Activated effector memory CD4-positive, alpha-beta T cell treated with anti-CD3 and anti-CD28 coated beads, Interleukin-2, amount 50 U/mL, for 16 hours (primary cell): ENCODE results near the gene UBTD2.
A peak's percentile ranks its signal among the peaks of the same experiment; 100 is the strongest.
"Not testable (repeated sequence)": the region's sequence is repeated elsewhere in the genome, so short reads cannot be mapped to it uniquely, and the experiment has no call there.

Source experiments
- DNase-seq: peaks from one replicate; pipeline ENCODE4 v3.0.0-alpha.2; 2020

Gene UBTD2

DNA sequence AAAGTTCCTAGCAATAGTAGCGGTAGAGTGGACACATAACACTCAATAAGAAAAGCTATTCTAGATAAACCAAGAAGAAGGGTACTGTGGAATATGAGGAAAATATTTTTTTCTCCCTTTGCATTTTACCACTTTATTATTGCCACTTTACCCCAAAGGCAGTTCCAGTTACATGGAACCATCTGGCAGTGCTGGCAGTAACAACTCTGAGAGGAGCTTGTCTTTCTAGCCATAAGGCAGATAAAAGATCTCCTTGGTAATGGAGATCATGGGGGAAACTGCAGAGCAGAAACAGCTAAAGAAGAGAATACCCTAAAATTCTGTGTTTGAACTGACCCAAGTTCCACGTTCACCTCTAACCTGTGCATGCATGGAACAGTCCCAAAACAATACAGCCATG is 38.5 kb downstream of the UBTD2 start:
- DNase-seq, result no peak

- no peak for DNase-seq
These were observed 40.3 kb downstream of the UBTD2 start for GRCh38 chr5:172243302-172243701.

- no peak for DNase-seq
These were observed 45.2 kb downstream of the UBTD2 start for GRCh38 chr5:172238334-172238733.

DNA sequence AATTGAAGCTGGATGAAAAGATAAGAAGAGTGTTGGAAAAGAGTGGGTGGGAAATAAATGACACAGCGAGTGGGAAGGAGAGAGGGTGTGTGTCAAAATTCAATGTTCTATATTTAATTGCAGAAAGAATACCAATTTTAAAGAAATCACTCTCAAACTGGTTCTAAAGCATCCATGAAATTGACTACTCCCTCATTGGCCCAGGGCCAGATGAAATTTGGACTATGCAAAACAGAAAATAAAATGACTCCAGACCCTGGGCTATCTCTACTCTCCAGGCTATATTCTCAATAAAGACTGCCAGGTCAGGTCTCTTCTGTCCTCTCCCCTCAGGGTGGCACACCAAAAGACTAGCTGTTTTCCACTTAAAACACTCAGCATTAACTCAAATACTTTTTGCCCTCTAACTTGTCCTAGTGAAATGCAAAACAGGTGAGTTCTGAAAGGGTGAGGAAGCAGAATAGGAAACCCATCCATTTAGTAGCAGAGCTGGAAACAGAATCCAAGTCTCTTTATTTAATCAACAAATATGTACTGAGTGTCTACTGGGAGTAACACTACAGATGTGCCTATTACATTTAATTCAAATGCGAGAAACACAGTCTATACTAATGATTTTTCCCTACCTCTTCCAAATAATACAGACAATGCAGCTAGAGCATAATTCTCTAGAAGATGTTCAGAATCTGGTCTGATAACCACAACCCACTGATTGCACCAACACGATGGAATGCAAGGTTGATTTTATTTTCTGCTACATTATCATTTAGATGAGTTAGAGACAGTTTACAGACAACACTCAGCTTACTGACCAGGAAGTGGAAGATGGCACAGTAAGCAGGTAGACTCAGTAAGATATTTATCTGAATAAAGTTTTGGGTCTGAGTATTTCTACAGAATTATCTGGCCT is 47.5 kb downstream of the UBTD2 start:
- no peak for DNase-seq

DNA sequence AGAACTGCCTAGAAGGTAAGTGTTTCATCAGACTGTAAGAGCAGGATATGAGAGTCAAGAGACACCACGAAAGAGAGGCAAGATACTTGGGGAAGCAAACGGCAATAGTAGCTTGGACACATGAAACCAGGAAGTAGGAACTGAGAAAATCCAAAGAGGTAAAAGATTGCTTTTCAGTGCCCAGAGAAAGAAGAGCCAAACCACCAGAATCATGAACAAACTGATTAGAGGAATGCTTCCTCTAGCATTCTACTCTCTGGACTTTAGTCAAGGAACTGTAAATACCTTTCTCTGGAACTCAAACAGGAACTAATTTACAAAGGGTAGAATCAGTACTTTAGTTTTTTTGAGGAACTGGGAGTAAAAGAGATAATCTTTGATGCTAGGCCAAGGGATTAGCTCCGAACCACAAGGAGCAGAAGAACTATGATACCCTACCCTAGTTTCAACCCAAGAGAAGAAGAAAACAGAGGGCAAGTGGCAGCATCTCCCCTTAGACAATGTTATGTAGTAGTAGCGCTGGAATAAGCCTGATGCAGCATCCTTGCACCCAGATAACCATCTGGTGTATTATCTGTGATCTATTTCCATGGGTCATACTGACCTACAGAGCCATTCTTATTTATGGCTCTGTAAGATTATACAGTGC is 48.3 kb downstream of the UBTD2 start:
- DNase-seq, result no peak

- no peak for DNase-seq
These were observed 49.5 kb downstream of the UBTD2 start for GRCh38 chr5:172234031-172234430.

DNA sequence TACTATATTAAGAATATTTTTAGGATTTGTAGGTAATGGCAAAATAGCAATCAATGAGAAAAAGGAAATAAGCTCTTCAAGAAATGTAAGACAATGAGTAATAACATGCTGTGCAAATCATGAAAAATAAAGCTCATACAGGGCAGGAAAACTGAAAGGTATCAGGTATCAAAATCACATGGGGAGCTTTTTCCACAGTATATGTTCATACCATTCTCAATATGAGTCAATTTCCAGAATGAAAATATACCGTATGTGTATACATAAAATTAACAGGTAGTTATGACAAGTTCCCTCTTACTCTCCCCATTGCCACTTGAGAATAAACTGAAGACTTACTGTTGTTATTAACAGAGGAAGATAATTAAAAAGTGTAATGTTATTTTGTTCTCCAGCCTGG is 53.7 kb downstream of the UBTD2 start:
- DNase-seq, result no peak

DNA sequence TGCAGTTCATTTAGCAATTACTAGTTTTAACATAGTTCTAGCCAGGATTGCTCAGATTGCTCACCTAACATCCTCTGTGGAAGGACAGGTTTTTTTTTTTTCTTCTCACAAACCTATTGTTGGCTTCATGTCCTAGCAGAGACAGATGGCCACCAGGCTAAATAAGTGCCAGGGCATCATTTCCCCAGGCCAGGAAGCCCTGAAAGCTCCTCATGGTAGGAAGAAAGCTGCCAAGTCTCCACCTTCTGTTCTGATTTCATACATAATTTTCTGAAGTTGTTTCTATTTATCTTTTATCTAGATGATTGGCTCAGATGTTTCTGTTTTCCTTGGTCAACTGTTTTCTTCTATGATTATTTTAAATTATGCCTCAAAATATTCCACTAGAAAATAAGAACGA is 58.6 kb downstream of the UBTD2 start:
- DNase-seq, result no peak

- DNase-seq, result peak; percentile 76
These were observed 59.4 kb downstream of the UBTD2 start for GRCh38 chr5:172223901-172224873.

DNA sequence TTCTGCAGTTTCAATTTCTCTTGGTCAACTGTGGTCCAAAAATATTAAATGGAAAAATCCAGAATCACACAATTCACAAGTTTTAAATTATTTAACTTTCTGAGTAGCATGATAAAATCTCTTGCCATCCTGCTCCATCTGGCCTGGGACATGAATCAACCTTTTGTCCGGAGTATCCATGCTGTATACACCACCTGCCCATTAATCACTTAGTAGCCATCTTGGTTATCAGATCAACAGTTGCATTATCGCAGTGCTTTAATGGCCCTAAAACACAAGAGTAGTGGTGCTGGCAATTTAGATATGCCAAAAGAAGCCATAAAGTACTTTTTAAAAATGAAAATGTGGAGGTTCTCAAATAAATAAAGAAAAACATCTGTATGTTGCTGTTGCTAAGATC is 64.3 kb downstream of the UBTD2 start:
- DNase-seq, result no peak

- no peak for DNase-seq
These were observed 67.2 kb downstream of the UBTD2 start for GRCh38 chr5:172216345-172216744.

DNA sequence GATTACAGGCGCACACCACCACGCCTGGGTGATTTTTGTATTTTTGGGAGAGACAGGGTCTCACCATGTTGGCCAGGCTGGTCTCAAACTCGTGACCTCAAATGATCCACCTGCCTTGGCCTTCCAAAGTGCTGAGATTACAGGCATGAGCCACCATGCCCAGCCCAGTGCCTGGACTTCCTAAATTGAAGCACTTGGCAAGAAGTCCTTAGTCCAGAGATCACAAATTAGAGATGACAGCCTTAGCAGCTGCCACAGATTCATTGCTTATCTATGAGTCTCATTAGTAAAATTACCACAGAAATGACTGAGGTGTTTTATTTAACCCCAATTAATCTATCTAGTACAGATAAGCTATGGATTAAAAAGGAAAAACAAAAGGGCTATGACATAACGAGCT is 70.4 kb downstream of the UBTD2 start:
- DNase-seq, result no peak

DNA sequence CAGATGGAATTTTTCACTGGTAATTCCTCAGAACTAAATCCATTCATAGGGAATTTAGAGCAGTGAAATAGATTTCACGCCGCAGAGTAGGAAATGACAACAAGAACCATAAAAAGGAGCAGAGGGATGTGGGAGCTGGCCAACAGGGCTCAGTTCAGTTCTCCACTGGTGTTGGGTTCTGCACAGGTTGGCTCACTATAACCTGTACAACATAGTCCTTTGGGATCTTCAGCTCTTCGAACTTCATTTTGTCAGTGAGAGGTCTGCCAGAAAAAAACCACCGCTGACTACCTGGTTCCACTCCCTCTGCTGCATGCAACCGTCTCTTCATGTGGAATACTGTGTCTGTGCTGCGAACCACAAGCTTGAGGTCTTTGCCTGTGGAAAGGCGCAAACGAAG is 71.9 kb downstream of the UBTD2 start:
- DNase-seq, result no peak

DNA sequence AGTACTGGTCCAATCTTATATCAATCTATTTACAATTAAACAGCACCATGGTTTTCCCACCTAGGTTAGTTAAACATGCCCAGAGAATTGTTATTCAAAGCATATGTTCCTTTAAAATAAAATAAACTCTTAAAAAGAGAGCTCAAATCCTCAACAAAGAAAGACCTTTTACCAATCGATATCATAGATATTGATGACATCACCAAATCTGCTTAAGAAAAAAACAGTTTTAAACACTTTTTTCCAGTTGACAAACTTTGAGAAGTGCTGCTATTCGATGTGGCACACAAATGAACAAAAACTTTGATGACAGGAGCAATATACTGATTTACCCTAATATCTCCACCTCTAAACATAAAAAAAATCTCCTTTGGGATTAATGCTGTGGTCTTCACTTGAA is 73.8 kb downstream of the UBTD2 start:
- DNase-seq, result no peak

DNA sequence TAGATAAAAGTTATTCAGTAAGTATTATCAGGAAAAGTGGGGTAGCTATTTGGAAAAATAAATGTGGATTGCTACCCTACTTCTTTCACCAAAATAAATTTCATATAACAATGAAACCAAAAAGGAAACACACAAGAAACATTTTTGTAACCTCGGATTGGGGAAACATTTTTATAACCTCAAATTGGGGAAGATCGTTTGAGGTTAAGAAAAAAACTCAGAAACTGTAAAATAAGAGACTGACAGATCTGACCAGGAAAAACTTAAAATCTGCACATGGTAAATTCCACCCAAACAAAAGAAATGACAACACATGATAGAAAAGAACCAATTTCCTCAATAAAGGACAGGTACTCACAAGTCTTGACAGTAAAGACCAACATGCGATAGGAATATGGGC is 76.1 kb downstream of the UBTD2 start:
- DNase-seq, result no peak

DNA sequence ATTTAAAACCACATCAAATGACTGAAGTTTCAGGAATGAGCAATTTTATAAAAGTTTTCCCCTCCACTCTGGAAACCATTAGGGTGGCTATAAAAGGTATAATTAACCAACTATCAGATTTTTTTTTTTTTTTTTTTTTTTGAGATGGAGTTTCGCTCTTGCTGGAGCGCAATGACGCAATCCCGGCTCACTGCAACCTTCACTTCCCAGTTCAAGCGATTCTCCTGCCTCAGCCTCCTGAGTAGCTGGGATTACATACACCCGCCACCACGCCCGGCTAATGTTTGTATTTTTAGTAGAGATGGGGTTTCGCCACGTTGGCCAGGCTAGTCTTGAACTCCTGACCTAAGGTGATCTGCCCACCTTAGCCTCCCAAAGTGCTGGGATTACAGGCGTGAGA is 77.6 kb downstream of the UBTD2 start:
- DNase-seq, result not testable (repeated sequence)

- no peak for DNase-seq
These were observed 83.1 kb downstream of the UBTD2 start for GRCh38 chr5:172200476-172200875.

DNA sequence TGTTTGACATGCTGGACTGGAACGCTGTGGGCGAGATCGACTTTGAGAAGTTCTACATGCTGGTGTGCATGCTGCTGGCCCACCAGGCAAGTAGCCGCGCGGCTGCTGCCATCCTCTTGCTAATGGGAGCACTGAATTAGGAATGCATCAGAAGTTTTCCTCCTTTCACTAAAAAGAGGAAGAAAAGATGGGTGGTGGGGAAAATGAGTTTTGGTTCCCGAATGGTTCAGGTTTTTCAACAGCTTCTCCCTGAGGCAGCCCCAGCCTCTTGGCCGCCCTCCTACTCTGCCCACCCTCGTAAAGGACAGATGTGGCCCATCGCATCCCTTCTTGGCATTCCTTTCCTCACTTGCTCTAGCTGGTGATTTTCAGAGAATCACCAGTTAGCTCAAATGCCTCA is 84.1 kb downstream of the UBTD2 start:
- no peak for DNase-seq

- not testable (repeated sequence) for DNase-seq
These were observed 85.8 kb downstream of the UBTD2 start for GRCh38 chr5:172197775-172198174.

DNA sequence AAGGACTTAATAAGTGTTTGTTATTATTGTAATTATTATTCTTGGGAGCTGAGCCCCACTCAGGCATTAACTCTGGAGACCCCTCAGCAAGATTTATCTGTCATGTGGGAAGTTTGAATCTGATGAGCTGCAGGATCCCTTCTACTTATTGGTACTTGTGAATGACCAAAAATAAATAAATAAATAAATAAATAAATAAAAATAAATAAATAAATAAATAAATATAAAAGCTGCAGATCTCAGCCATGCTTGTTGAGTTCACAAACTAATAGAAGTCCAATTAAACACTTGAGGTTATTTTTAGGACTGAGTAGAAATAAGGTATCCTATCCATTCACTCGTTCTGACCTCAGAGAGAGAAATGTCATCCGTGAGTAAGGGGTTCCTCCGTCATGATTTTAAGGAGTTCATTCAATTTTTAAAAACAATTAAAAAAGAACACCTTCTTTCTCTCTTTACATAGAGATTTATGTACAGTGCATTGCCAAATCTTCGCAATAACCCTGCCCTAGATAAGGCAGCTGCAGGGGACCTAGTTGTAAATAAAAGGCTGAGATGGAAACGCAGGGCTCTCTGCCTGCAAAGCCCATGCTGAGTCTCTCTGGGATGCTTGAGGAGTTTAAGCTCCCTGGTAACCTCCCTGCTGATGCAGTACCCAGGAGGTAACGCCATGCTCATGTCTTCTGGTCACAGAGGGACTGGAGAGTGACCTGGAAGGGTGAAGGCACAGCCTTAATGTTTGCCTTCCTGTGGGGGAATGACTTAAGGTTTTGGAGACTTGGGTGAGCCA is 88.4 kb downstream of the UBTD2 start:
- DNase-seq, result no peak

DNA sequence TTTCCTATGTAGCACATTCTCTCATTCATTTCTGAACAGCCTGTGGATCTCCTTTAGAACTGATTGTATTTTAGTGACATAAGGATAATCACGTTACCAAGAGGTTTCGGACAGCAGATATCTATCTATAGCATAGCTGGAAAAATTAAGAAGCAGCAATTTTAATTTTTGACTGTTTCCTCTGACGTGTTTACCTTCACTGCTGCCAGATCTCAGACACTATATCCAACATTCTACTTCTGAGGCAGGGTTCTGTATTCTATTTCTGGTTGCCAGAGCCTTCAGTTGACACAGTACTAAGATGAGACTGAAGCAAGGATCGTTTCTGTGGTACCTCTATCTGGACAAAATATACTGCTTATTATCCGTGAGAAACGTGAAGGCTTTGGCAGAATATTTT is 89.7 kb downstream of the UBTD2 start, which contains the start of gene EFCAB9:
Gene EFCAB9 (plus strand): TSS at position 301 of the 400 bp plus-strand sequence. CDS start 1 bp downstream, at position 302.
- DNase-seq, result no peak

DNA sequence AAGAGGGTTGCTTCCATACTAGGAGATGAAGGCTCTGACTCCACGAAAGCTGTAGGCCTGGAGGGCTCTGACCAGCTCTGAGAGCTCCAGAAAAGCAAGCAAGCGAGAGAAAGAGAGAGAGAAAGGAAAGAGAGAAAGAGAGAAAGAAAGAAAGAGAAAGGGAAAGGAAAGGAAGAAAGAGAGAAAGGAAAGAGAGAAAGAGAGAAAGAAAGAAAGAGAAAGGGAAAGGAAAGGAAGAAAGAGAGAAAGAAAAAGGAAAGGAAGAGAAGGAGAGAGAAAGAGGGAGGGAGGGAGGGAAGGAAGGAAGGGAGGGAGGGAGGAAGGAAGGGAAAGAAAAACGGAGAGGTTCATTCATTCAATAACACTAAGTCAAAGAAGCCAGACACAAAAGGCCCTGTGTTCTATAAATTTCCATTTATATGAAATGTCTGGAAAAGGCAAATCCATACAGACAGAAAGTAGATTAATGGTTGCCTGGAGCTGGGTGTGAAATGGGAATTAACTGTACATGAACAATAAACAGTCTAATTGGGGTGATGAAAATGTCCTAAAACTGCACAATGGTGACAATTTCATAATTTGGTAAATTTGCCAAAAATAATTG is 93.8 kb downstream of the UBTD2 start:
- no peak for DNase-seq
